NCI-H446 (cell line): ENCODE measurements around the gene MRC1.

Experiments
- DNase-seq, 2 experiments: peaks; one replicate each; lab custom pipeline; 2025; lab: John Stamatoyannopoulos, UW

MRC1 gene

GRCh38 chr10:17808971-17809841, at the start of gene MRC1:
TSS of gene MRC1 (plus strand) at chr10:17809348. CDS start at chr10:17809466, 118 bp downstream.
- no peak for DNase-seq

GRCh38 chr10:17764142-17764541, 45.0 kb upstream of the MRC1 start:
- no peak for DNase-seq

- DNase-seq = no peak
These were observed 43.5 kb upstream of the MRC1 start for GRCh38 chr10:17765602-17766001.

GRCh38 chr10:17766731-17767130, 42.4 kb upstream of the MRC1 start:
- DNase-seq = no peak

- DNase-seq = no peak
These were observed 40.7 kb upstream of the MRC1 start for GRCh38 chr10:17768496-17768895.

- DNase-seq = no peak
These were observed 40.2 kb upstream of the MRC1 start for GRCh38 chr10:17768957-17769356.

- no peak for DNase-seq
These were observed 38.1 kb upstream of the MRC1 start for GRCh38 chr10:17771017-17771416.

GRCh38 chr10:17779784-17780183, 29.4 kb upstream of the MRC1 start:
- peak in 1 of 2 experiments; percentile 32 for DNase-seq

- DNase-seq = peak in 1 of 2 experiments; percentile 28
These were observed 28.4 kb upstream of the MRC1 start for GRCh38 chr10:17780727-17781126.

- peak in 1 of 2 experiments; percentile 30 for DNase-seq
These were observed 27.3 kb upstream of the MRC1 start for GRCh38 chr10:17781856-17782255.

- DNase-seq = peak; percentile 91 to 92
These were observed 26.1 kb upstream of the MRC1 start for GRCh38 chr10:17782921-17783665.

- no peak for DNase-seq
These were observed 25.4 kb upstream of the MRC1 start for GRCh38 chr10:17783751-17784150.

- DNase-seq = peak; percentile 62 to 77
These were observed 24.5 kb upstream of the MRC1 start for GRCh38 chr10:17784688-17785087.

GRCh38 chr10:17785276-17785930, 23.7 kb upstream of the MRC1 start:
- peak in 1 of 2 experiments; percentile 67 for DNase-seq

- peak; percentile 51 to 76 for DNase-seq
These were observed 21.8 kb upstream of the MRC1 start for GRCh38 chr10:17787087-17787961.

- DNase-seq = no peak
These were observed 20.5 kb upstream of the MRC1 start for GRCh38 chr10:17788646-17789045.

- no peak for DNase-seq
These were observed 19.8 kb upstream of the MRC1 start for GRCh38 chr10:17789396-17789795.

GRCh38 chr10:17790651-17791050, 18.5 kb upstream of the MRC1 start:
- no peak for DNase-seq

- DNase-seq = no peak
These were observed 16.2 kb upstream of the MRC1 start for GRCh38 chr10:17792991-17793390.

GRCh38 chr10:17793823-17794644, 15.1 kb upstream of the MRC1 start:
- DNase-seq = no peak

GRCh38 chr10:17795083-17795482, 14.1 kb upstream of the MRC1 start:
- DNase-seq = no peak
